Panc1 (cell line): Measurements from ENCODE around the gene CLCN1.

Experiments used
- POLR2AphosphoS5 ChIP-seq: IDR thresholded peaks from 2 replicates; pipeline ENCODE4 v1.6.1; 2012; ENCODE audit warnings: mild to moderate bottlenecking, low read depth, low read length, moderate library complexity
- TCF7L2 ChIP-seq: IDR thresholded peaks from 2 replicates; pipeline ENCODE4 v1.6.1; 2011; ENCODE audit warnings: mild to moderate bottlenecking, low read depth, low read length, inconsistent platforms
- TF ChIP-seq, protein P1 (sequence below): fragments of 450-650 bp; IDR thresholded peaks from 2 replicates; pipeline ENCODE4 v1.5.1; 2017; ENCODE audit warnings: mild to moderate bottlenecking
- TF ChIP-seq, protein P2 (sequence below), 2 experiments: IDR thresholded peaks; 2 replicates each; pipeline ENCODE4 v1.6.1; 2011 to 2012; ENCODE audit warnings: low read depth in 2 of 2, control low read depth in 1 of 2, low read length in 1 of 2, mild to moderate bottlenecking in 1 of 2, moderate library complexity in 1 of 2; ENCODE audit not compliant: insufficient read depth in 1 of 2

DNA sequence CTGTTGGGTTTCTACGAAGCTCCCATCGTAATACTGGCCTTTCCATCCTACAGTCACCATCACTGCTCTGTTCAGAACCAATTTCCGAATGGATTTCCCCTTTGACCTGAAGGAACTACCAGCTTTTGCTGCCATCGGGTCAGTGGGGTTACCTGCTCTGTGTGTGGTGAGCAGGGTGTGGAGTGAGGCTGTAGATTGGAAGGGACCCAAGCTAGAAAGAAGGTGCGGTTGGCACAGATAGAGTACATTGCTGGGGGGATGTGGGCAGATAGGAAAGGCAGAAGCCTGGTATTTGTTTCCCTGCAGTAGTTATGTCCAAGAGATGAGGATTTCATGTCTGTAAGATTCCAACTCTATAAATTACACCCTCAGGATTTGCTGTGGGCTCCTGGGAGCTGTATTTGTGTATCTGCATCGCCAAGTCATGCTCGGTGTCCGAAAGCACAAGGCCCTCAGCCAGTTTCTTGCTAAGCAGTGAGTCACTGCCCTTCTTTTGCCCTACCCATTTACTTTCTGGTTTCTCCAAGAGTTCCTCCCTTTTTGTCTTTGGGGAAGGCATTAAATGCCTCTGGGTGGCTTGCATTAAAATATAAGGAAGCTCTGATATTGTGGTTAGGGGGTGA, 15.4 kb downstream of the CLCN1 start:
- TF ChIP-seq, protein P1, sequence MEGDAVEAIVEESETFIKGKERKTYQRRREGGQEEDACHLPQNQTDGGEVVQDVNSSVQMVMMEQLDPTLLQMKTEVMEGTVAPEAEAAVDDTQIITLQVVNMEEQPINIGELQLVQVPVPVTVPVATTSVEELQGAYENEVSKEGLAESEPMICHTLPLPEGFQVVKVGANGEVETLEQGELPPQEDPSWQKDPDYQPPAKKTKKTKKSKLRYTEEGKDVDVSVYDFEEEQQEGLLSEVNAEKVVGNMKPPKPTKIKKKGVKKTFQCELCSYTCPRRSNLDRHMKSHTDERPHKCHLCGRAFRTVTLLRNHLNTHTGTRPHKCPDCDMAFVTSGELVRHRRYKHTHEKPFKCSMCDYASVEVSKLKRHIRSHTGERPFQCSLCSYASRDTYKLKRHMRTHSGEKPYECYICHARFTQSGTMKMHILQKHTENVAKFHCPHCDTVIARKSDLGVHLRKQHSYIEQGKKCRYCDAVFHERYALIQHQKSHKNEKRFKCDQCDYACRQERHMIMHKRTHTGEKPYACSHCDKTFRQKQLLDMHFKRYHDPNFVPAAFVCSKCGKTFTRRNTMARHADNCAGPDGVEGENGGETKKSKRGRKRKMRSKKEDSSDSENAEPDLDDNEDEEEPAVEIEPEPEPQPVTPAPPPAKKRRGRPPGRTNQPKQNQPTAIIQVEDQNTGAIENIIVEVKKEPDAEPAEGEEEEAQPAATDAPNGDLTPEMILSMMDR, result no peak
- TF ChIP-seq, protein P2, sequence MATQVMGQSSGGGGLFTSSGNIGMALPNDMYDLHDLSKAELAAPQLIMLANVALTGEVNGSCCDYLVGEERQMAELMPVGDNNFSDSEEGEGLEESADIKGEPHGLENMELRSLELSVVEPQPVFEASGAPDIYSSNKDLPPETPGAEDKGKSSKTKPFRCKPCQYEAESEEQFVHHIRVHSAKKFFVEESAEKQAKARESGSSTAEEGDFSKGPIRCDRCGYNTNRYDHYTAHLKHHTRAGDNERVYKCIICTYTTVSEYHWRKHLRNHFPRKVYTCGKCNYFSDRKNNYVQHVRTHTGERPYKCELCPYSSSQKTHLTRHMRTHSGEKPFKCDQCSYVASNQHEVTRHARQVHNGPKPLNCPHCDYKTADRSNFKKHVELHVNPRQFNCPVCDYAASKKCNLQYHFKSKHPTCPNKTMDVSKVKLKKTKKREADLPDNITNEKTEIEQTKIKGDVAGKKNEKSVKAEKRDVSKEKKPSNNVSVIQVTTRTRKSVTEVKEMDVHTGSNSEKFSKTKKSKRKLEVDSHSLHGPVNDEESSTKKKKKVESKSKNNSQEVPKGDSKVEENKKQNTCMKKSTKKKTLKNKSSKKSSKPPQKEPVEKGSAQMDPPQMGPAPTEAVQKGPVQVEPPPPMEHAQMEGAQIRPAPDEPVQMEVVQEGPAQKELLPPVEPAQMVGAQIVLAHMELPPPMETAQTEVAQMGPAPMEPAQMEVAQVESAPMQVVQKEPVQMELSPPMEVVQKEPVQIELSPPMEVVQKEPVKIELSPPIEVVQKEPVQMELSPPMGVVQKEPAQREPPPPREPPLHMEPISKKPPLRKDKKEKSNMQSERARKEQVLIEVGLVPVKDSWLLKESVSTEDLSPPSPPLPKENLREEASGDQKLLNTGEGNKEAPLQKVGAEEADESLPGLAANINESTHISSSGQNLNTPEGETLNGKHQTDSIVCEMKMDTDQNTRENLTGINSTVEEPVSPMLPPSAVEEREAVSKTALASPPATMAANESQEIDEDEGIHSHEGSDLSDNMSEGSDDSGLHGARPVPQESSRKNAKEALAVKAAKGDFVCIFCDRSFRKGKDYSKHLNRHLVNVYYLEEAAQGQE (IDR thresholded peaks at IDR 0.05; ENCODE audit: insufficient read depth in 1 of 2, low read depth in 2 of 2, low read length in 1 of 2), result no peak
- no peak for TF ChIP-seq POLR2AphosphoS5
- no peak for TF ChIP-seq TCF7L2
